ENCODE data around the gene TRPT1.

Gene TRPT1

GRCh38 chr11:64225608-64226506 is at the start of gene TRPT1, which contains the start of gene NUDT22:
TRPT1 (minus strand) TSS chr11:64226186; CDS start chr11:64225860, 326 bp downstream.
NUDT22 (plus strand) TSS chr11:64226274; CDS start chr11:64226653, 379 bp downstream.
- FAIRE-seq: no peak

GRCh38 chr11:64275031-64275800 is 49.2 kb upstream of the TRPT1 start:
- FAIRE-seq: no peak

DNA sequence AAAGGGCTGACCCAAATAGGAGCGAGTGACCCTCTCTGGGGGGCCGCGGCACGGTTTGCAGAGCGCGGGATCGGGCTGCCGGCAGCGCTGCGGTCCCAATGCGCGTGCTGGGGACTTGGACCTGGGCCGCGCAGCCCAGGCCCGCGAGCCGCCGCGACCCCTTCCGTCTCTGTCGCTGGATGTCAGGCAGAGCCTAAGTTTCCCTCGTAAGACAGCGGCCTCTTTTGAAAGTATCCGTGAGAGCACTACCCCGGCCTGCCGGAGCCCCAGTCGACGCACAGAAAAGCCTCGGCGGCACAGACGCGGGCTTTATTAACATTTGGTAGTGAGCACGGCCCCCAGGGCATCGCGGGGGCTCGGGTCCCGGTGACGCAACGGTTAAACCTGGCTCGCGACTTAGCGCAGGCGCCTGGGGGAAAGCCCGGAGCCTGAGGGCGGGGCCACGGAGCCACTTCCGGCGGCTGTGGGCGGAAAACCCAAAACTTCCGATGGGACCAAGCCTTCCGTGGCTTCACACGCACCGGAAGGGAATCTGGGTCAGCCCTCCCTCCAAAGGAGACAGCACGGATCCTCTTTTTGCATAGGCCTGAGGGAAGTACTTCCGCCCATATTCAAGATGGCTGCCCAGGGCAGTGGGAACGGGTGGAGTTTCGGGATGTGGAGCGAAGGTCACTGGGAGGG is 43.7 kb upstream of the TRPT1 start:
- peak; percentile 88 for FAIRE-seq

- no peak for FAIRE-seq
These were observed 43.0 kb upstream of the TRPT1 start for GRCh38 chr11:64268893-64269539.

DNA sequence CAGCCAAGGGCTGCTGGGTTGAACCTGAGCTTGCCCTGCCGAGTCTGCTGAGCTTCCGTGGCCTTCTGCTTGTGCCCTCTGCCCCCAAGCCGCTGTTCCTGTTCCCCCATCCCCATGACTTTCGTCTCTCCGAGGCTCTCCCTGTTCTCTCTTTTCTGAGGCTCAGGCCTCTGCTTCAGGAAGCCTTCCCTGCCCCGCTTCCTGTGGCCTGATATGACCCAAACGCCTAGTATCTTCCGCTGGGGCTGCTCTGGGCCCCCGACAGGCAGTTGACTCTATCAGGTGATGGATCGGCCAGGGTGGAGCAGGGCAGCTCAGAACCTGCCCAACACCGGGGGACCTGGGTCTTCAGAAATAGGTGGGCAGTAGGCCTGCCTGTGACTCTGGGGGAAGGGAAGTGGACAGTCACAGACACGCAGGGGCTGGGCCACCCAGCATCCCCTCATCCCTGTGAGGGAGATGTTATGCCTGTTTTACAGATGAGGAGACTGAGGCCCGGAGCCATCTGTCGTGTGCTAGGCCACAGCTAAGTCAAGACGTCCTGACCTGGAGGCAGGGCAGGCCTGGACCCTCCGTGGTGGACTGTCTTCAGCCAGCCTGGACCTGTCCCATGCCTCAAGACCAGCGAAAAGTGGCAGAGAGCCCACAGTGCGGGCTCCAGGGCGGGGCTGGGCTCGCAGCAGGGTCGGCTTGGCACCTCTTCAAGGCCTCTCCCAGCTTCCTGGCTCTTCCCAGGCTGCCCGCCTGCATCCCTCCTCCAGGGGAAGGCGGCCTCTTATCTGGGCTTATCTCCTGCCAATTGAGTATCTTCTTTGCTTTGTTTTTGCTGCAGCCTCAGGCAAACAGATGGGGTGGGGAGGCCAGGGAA is 42.3 kb upstream of the TRPT1 start:
- FAIRE-seq: no peak

DNA sequence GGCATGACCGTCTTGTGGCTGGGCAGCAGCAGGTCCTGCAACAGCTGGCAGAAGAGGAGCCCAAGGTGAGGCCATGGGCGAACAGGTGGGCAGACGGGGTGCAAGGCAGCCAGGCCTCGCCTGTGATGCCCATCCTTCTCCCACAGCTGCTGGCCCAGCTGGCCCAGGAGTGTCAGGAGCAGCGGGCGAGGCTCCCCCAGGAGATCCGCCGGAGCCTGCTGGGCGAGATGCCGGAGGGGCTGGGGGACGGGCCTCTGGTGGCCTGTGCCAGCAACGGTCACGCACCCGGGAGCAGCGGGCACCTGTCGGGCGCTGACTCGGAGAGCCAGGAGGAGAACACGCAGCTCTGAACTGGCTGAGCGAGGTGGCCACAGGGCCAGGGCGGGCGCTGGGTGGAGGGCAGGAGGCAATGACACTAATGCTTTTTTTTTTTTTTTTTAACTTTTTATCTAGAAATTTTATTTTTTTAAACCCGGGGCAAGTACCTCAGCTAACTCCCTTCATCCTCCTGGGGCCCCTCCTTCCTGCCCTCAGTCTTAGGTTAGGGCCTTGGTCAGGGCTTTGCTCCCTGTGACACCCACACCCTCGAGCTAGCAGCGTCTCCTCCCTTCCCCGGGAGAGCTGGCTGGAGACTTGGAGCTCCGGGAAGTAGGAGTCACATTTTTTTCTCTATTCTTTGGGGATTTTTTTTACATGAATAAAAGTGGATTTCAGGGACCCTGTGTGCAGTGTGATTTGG is 41.4 kb upstream of the TRPT1 start:
- FAIRE-seq: no peak

GRCh38 chr11:64266339-64266738 is 40.4 kb upstream of the TRPT1 start:
- FAIRE-seq: no peak

DNA sequence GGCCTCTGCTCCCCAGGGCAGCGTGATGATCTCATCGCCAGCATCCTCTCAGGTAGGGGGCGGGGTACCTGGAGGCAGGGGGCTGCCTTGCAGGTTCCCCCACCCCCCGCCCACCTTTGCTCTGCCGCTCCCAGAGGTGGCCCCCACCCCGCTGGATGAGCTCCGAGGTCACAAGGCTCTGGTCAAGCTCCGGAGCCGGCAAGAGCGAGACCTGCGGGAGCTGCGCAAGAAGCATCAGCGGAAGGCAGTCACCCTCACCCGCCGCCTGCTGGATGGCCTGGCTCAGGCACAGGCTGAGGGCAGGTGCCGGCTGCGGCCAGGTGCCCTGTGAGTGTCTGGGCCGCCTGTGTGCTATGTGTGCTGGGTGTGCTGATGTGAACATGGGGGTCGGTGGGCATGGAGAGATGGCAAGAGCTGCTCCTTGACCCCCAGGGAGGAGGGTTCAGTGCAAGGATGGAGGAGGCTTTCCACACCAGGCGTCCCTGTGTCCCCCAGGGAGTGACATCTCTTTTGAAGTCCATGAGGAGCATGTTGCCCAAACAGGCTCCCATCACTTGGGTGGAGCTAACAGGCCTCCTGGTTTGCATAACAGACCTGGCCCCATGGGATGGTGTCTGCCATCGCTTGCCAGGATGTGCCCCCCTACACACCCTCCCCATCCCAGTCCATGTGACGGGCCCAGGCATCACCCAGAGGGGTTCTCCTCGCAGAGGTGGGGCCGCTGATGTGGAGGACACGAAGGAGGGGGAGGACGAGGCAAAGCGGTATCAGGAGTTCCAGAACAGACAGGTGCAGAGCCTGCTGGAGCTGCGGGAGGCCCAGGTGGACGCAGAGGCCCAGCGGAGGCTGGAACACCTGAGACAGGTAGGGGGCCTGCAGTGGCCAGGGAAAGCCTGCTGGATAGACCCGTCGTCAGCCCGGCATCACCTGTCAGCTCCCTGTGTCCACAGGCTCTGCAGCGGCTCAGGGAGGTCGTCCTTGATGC is 39.5 kb upstream of the TRPT1 start:
- FAIRE-seq: no peak

- FAIRE-seq: no peak
These were observed 38.4 kb upstream of the TRPT1 start for GRCh38 chr11:64264371-64264852.

GRCh38 chr11:64263947-64264317 is 37.9 kb upstream of the TRPT1 start:
- FAIRE-seq: no peak

DNA sequence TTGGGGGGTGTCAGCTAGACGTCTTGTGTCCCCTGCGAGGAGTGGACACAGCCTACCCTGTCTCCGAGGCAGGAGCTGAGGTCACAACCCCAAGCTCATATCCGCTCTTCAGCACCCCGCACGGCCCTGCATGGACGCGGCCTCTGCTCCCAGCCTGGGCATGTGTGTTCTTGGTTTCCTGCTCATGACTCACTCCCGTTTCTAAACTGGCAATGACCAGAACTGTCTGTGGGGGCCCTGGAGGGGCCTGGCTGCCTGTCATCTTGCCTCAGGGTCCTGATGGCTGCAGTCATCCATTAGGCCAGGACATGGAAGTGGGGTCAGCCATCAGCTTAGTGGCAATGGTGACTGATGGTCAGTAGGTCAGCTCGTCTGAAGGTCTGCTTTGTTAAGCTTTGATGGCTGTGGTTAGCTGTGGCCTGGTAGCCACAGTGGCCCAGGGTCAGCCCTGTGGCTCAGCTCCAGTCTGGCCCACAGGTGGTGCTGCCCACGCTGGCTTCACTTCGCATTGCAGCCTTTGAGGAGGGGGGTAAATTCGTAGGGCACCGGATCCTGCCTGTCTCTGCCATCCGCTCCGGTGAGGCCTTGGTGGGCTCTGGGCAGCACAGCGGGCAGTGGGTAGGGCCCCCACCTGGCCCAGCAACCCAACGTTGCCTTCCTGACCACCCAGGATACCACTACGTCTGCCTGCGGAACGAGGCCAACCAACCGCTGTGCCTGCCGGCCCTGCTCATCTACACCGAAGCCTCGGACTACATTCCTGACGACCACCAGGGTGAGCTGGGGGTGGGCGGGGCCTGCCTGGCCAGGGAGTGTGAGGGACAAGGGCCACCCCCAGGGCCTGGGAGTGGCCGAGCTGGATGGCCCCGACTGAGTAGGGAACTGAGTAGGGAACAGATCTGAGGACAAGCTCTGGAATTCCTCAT is 37.3 kb upstream of the TRPT1 start:
- FAIRE-seq: no peak

- no peak for FAIRE-seq
These were observed 36.5 kb upstream of the TRPT1 start for GRCh38 chr11:64262271-64263002.

GRCh38 chr11:64261556-64262080 is 35.6 kb upstream of the TRPT1 start:
- FAIRE-seq: no peak

DNA sequence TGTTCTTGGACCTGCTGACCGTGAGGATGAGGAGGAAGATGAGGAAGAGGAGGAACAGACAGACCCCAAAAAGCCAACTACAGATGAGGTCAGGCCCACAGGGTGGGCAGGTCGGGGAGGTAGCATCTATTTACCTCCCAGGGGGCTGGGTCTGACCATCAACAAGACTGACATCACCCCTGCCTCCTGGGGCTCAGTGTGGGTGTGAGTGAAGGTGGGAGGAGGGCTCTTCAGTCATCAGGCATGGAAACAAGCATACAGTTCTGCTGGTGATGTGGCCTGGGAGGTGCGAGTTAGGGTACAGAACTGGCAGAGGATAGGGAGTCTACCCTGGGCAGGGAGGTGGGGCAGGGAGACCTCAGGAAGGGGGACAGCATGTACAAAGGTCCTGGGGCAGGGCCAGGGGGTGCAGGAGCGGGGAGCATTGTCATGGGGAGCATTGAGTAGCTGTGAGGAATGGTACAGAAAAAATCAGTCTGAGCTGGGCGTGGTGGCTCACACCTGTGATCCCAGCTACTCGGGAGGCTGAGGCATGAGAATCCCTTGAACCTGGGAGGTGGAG is 34.2 kb upstream of the TRPT1 start:
- FAIRE-seq: no peak

DNA sequence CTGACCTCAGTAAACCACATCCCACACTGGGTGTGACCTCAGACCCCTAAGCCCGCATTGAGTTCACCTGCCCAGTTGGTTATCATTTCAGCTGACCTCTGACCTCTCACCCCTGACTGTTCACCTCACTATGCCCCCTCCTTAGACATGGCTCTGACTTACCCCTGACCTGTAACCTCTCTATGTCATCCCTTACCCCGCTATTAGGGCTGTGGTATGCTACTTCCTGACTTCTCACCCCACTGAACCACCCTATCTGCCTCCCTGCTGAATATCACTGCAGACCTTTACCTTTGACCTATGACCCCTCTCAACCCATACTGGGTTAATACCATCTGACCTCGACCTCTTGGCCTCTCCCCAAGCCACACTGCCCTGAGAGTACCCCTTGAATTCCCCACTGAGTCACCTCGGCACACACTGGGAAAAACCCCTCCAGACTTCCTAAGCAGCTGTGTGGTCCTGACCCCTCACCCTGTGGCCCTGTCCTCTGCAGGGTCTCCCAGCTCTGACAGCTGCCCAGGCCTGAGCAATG is 33.6 kb upstream of the TRPT1 start:
- FAIRE-seq: no peak

DNA sequence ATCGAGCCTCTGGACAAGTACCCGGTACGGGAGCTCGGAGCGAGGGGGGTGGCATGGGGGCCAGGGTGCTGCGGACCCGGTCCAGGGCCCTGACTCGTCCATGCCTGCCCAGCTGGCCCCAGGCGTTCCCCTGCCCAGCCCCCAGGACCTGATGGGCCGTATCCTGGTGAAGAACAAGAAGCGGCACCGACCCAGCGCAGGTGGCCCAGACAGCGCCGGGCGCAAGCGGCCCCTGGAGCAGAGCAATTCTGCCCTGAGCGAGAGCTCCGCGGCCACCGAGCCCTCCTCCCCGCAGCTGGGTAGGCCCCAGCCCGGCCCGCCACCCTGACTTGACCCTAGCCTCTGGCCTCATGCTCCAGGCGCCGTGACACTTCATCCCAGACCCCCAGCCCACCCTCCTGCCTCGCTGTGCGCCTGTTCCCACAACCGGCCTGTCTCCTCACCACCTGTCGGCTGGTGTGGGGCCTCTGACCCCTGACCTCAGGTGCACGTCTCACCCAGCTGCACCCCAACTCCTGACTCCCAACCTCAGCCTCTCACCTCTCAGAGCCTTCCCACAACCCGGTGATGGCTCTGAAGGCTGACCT is 33.1 kb upstream of the TRPT1 start:
- no peak for FAIRE-seq

Data from TTC549 (cell line).